GM21515 (cell line): ENCODE data around the gene ASB8.

ENCODE experiments used
- ATAC-seq: cut with Tn5 transposase; IDR thresholded peaks from one replicate; pipeline ENCODE4 v1.9.1; 2021; ENCODE audit not compliant: unreplicated experiment

ASB8 gene

DNA sequence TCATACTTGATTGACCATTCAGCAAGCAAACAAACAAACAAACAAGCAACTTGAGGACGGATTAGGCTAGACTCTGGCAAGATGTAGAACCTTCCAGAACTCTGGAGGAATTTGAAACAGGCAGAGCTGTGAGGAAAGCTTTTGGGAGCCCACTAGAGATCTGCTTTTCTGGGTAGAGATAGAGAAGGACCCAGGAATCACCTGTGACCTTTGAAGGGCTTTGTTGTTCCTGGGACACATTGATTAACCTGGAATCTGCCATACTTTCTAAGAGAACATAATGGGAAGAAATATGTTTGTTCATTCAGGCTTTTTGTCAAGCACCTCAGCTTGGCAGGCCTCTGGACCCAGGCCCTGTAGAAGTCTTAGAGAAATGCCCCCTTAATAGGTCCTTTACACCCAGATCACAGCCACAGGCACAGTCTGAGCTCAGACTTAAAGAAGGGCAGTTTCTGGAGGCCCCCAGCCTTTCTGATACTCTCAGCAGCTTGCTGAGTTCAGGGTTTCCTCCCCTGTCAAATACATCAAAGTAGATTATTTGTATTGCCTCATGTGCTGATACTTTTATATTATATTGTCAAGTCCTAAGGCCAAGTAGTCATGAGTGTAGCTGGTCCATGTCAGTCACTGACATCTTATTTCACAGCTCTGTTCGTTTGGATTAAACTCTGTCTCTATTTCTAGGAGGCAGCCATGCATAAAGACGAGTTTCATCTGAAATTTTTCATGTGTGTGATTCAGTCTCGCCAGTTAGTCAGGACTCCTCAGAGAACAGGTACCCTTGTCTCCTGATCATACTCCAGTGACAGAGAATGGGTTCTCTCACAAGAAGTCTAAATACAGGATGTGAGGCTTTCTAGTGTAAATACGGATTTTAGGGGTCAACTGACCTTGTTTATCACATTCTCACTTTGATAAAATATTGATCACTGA, 50.4 kb downstream of the ASB8 start:
- ATAC-seq, result no peak

DNA sequence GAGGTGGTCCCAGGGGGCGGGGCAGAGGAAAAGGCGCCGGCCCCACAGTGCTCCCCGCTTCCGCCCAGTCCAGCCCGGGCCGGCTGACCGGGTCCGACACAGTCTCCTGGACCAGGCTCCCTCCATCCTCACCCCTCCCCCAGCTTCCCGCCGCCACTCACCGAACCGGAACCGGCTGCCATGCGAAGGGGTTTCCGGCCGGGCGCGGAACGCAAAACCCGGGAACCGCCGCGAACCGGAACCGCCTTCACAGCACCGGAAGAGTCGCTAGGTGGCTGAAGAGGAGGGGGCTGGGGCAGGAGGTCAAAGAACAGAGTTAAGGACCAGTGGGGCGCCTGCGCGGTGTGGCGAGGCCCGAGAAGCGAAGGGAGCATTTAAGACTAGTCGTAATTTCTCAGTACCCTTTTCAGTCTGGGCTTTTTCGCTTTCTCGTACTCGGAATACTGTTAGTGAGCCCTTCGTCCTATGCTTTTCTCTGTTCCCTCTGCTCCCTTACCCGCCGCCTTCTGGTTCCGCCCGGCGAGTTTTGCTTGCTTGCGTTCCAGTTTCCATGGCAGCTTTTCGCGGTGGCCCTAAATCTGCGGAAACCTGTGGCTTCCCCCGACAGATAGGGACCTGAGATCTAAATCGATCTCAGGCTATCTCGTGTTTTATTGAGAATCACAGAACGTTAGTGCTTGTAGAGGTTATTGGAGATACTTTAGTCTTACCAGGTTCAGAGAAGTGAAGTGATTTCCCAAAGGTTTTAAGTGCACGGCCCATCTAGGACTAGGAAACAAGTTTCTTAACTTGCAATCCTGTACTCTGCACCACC, 51.2 kb downstream of the ASB8 start, which contains the start of gene SENP1:
TSS of gene SENP1 (minus strand) at position 213 of the 814 bp plus-strand sequence. CDS start 4,607 bp downstream, outside the sequence.
- peak; percentile 70 for ATAC-seq

DNA sequence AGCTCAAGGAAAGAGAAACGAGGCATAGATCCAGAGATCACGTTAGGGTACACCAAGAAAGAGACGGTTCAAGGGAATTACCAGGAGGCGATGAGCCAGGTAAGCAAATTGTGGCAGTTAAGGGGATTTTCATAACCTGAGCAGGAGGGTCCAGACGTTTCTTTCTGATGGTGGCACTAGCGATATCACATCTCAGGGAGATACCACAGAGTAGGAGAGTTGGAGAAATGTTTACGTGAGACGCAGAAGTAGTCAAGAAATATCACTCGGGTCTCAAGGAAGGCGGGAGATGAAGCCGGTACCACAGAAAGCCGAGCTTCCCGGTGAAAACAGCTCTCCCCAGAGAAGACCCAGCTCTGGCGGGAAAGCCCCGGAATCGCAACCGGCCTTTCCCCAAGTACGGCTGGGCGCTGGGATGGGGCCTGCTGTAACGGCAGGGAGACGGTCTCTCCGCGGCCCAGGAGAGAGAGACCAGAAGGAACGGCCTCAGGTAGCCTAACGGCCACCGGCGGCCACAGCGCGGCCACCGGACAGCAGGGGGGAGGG, 51.9 kb downstream of the ASB8 start:
- peak; percentile 21 for ATAC-seq

DNA sequence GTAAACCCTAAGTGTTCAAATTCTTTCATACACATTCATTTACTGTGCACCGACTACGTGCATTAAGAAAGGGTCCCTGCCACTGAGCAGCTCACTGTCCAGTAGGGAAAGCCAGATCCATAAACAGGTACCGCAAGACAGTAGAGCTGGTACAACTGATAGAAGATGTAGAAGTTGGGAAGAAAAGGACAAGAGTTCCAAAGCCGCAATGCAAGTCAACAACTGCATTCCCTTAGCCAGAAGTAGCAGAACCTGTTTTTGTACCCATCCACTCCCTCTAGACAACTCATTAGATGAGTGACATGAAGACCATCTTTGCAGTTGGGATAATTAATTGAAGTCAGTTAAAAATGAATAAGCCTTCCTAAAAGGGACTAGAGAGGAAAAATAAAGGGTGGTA, 52.8 kb downstream of the ASB8 start:
- no peak for ATAC-seq
